HepG2 (cell line): ENCODE measurements around the gene IQUB. TPM values are rescaled to one million over a fixed set of nuclear protein-coding genes. Genes with fewer than 3 reads are reported as not detected.

ENCODE experiments used
- ATAC-seq: fragments of 200-7000 bp; cut with Tn5 transposase; 3 replicates; pipeline ENCODE4 v1.9.1; 2020; ENCODE audit warnings: mild to moderate bottlenecking, moderate library complexity
- BruUV-seq: library from RNA; stranded (reverse); fragments of 400-500 nt; replicated peaks from 2 replicates; lab custom pipeline; 2021; lab: Mats Ljungman, UMichigan
- CTCF ChIA-PET: fragments of 300-600 bp; formaldehyde crosslinking; extraction: SDS; loops from one replicate; lab custom pipeline; 2021; ENCODE audit warnings: low total read pairs, inconsistent platforms, low intra/inter-chr PET ratio; lab: Yijun Ruan, JAX
- POLR2A ChIA-PET: fragments of 350-600 bp; sonication (Branson Sonifier 250); formaldehyde crosslinking; loops from one replicate; lab custom pipeline; 2020; ENCODE audit warnings: antibody characterized with exemption, inconsistent platforms; lab: Yijun Ruan, JAX
- DNase-seq: peaks from one replicate; pipeline ENCODE4 v3.0.0-alpha.2; 2015; ENCODE audit warnings: low spot score
- FAIRE-seq: peaks from 3 replicates; lab custom pipeline; 2011; peaks lifted over from hg19 to GRCh38; lab: Jason Lieb, UNC
- H2AFZ ChIP-seq: one replicate; pipeline ENCODE4 v1.6.1; 2011; ENCODE audit warnings: low read length, inconsistent platforms
- H3K27ac ChIP-seq: fragments of 300-600 bp; 3 replicates; pipeline ENCODE4 v1.8.0; 2011; ENCODE audit warnings: mixed run types, mild to moderate bottlenecking, mixed read lengths, low read length, inconsistent platforms; ENCODE audit not compliant: insufficient read depth; ENCODE audit errors: extremely low read length
- H3K27me3 ChIP-seq, 2 experiments: fragments of 200-600 bp in 1 of 2; 2 replicates in 1 of 2; 3 replicates in 1 of 2; pipeline versions ENCODE4 v1.6.0 to v1.8.0; 2011; ENCODE audit warnings: low read length in 2 of 2, mild to moderate bottlenecking in 2 of 2, moderate library complexity in 2 of 2, inconsistent platforms in 1 of 2; ENCODE audit not compliant: insufficient read depth in 2 of 2, control insufficient read depth in 1 of 2
- H3K36me3 ChIP-seq, 2 experiments: fragments of 200-600 bp in 1 of 2; replicated peaks in 1 of 2; 2 replicates in 1 of 2; 3 replicates in 1 of 2; pipeline versions ENCODE4 v1.5.1 to v1.8.0; 2011; ENCODE audit warnings: low read length in 2 of 2, inconsistent platforms in 1 of 2; ENCODE audit not compliant: insufficient read depth in 2 of 2, control insufficient read depth in 1 of 2
- H3K4me1 ChIP-seq: 2 replicates; pipeline ENCODE4 v1.5.1; 2012; ENCODE audit warnings: low read length, inconsistent platforms; ENCODE audit not compliant: insufficient read depth
- H3K4me2 ChIP-seq: 2 replicates; pipeline ENCODE4 v1.6.0; 2011; ENCODE audit warnings: low read depth, low read length, inconsistent platforms
- H3K4me3 ChIP-seq, 3 experiments: fragments of 200-600 bp in 1 of 3; sonication (generic), shearing (Covaris generic) in 1 of 3; replicated peaks in 1 of 3; 2 replicates each; pipeline ENCODE4 v1.5.1; 2011 to 2016; ENCODE audit warnings: low read length in 3 of 3, inconsistent platforms in 2 of 3, low read depth in 2 of 3, mild to moderate bottlenecking in 2 of 3, control low read depth in 1 of 3, mixed read lengths in 1 of 3; ENCODE audit not compliant: insufficient read depth in 1 of 3
- H3K79me2 ChIP-seq: one replicate; pipeline ENCODE4 v1.6.1; 2011; ENCODE audit warnings: low read length, inconsistent platforms; ENCODE audit not compliant: insufficient read depth
- H3K9ac ChIP-seq: 2 replicates; pipeline ENCODE4 v1.6.0; 2011; ENCODE audit warnings: mild to moderate bottlenecking, low read depth, low read length, inconsistent platforms; ENCODE audit not compliant: insufficient read depth
- H3K9me3 ChIP-seq: 2 replicates; pipeline ENCODE4 v1.5.1; 2012; ENCODE audit warnings: mild to moderate bottlenecking, low read length
- H4K20me1 ChIP-seq: 2 replicates; pipeline ENCODE4 v1.6.0; 2011; ENCODE audit warnings: inconsistent platforms, mild to moderate bottlenecking, low read length, moderate library complexity; ENCODE audit not compliant: insufficient read depth
- GMEB1 ChIP-seq: sonication (generic); formaldehyde crosslinking; IDR thresholded peaks from 2 replicates; pipeline ENCODE4 v1.5.1; 2020; ENCODE audit warnings: missing genetic modification reagents, mild to moderate bottlenecking, borderline replicate concordance
- MIER2 ChIP-seq: IDR thresholded peaks from 2 replicates; pipeline ENCODE4 v1.6.1; 2016; ENCODE audit warnings: missing biosample characterization, missing genetic modification reagents
- PBX3 ChIP-seq: sonication (generic); formaldehyde crosslinking; IDR thresholded peaks from 2 replicates; pipeline ENCODE4 v1.8.1; 2023; ENCODE audit warnings: missing genetic modification reagents, inconsistent platforms, borderline replicate concordance
- PHF8 ChIP-seq: sonication (generic); formaldehyde crosslinking; IDR thresholded peaks from 2 replicates; pipeline ENCODE4 v1.5.0; 2020; ENCODE audit warnings: missing genetic modification reagents
- RAD21 ChIP-seq: fragments of 450-650 bp; formaldehyde crosslinking; IDR thresholded peaks from 2 replicates; pipeline ENCODE4 v1.5.0; 2020; ENCODE audit warnings: mild to moderate bottlenecking
- SMC3 ChIP-seq: IDR thresholded peaks from 2 replicates; pipeline ENCODE4 v1.6.1; 2011; ENCODE audit warnings: low read length, improper control_type of control experiment
- STAG1 ChIP-seq: sonication (generic); formaldehyde crosslinking; IDR thresholded peaks from 2 replicates; pipeline ENCODE4 v1.4.0; 2020; ENCODE audit warnings: missing genetic modification reagents
- ZBTB43 ChIP-seq: sonication (generic); formaldehyde crosslinking; conservative IDR thresholded peaks from 2 replicates; pipeline ENCODE4 v1.4.0; 2020; ENCODE audit warnings: missing genetic modification reagents
- ZNF549 ChIP-seq: sonication (generic); formaldehyde crosslinking; IDR thresholded peaks from 2 replicates; pipeline ENCODE4 v1.5.0; 2020; ENCODE audit warnings: missing genetic modification reagents
- ZSCAN12 ChIP-seq: sonication (generic); formaldehyde crosslinking; IDR thresholded peaks from 2 replicates; pipeline ENCODE4 v1.9.0; 2021; ENCODE audit warnings: mild to moderate bottlenecking, missing genetic modification reagents
- WGBS: methylation state at CpG from one replicate; pipeline ENCODE4 v1.1.6; 2017; ENCODE audit warnings: low lambda C conversion rate; 5-methylcytosine and 5-hydroxymethylcytosine counted together
- in situ Hi-C: cut with HindIII; loops from 2 replicates; pipeline ENCODE4 v1.10.0; 2017; ENCODE audit warnings: low pct_unique_long_range_greater_than_20kb; ENCODE audit not compliant: extremely low pct_ligation_motif_present
- intact Hi-C: fragments of 100-400 bp; cut with micrococcal nuclease; formaldehyde crosslinking; loops from one replicate; pipeline ENCODE4 v1.10.0; 2022; ENCODE audit not compliant: unreplicated experiment
- polyA plus RNA-seq, 8 experiments: library from polyadenylated mRNA; depleted of rRNA in 3 of 8; stranded (reverse) in 7 of 8; unstranded in 1 of 8; fragments of >200 nt; fragmentation: Illumina TruSeq in 4 of 8; extraction: Trizol in 4 of 8; gene quantifications; 2 replicates each; pipeline versions ENCODE4 v1.2.1 to v1.2.3, GENCODE V29; 2011 to 2016; ENCODE audit warnings: low read depth in 4 of 8, missing spikeins in 1 of 8, mixed read lengths in 1 of 8; ENCODE audit not compliant: insufficient read depth in 1 of 8
- total RNA-seq, 5 experiments: library from RNA; depleted of rRNA; stranded (reverse); fragments of >200 nt; fragmentation: Illumina TruSeq; extraction: Trizol; gene quantifications; 2 replicates each; pipeline ENCODE4 v1.2.3, GENCODE V29; 2016; ENCODE audit warnings: low read depth in 1 of 5
- TF ChIP-seq, protein P1 (sequence below): IDR thresholded peaks from 2 replicates; pipeline ENCODE4 v1.6.1; 2012; ENCODE audit warnings: inconsistent platforms
- TF ChIP-seq, protein P2 (sequence below): sonication (generic); formaldehyde crosslinking; IDR thresholded peaks from 2 replicates; pipeline ENCODE4 v1.5.0; 2020; ENCODE audit warnings: mild to moderate bottlenecking, missing genetic modification reagents, moderate library complexity

The IQUB gene
- total and polyA plus RNA-seq, 2 of the 13 experiments (the other 11 are each of a cell fraction or from before 2014, with no cell fraction given): 0.07 TPM; not detected in 1

DNA sequence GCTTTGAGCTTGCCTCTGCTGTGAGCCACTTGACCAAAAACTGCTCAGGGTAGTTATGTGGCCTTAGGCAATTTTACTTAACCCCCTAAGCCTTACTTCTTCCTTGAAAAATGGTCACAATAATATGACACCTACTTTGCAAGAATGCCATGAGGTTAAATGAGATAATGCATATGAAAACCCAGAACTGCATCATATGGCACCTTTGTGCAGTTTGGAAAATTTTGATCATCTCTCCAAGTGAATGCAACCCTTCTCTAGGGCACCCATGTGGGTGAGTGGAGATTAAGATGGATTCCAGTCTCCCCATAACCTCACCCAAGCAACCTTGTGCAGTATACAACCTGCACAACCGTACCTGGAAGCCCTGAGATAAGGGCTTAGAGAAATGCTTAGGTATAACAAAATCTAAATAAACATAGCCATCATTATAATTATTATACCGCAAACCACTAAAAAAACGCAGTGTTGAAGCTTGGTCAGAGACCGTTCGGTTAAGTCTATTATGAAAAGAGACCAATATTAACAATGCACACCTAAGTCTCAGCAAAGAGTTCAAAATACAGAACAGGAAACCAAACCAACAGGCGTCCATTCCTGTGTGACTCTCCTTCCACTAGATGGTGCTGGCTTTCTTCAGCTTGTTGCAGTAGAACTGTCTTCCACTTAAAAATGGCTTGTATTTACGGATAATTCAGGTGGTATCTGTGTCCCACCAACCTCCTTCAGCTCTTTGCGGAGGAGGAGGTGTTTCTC, 46.2 kb upstream of the IQUB start:
- CTCF ChIA-PET: interaction anchor here (0.7 to 1.1 kb wide), 3 partner anchors 285 to 292 kb away, joined by 3 to 5 read pairs (median 5); no protein-coding TSS in a partner anchor
- WGBS: 2% methylated on average over 8 of the region's 8 CpGs
- BruUV-seq: no TSS peak

More for the DNA sequence above, 46.2 kb upstream of the IQUB start:
- Histone ChIP-seq H3K9ac (no peak overlapping the region), H3K9me3 (no peaks in the 10 kb centered on the region), H3K36me3 (no peaks in the 10 kb centered on the region)
- POLR2A ChIA-PET: no interaction called here
- TF ChIP-seq MIER2 (CRISPR knock-in tag) (no peak), ZBTB43 (CRISPR knock-in tag) (no peak), SMC3 (peak; percentile 49), PHF8 (no peak), RAD21 (0 out of 2 replicates have a peak, but pooled peaks have one; percentile 23), PBX3 (no peak), STAG1 (CRISPR knock-in tag) (peak; percentile 76), GMEB1 (CRISPR knock-in tag) (no peak), ZNF549 (CRISPR knock-in tag) (no peak), ZSCAN12 (no peak)
- TF ChIP-seq, protein P1, sequence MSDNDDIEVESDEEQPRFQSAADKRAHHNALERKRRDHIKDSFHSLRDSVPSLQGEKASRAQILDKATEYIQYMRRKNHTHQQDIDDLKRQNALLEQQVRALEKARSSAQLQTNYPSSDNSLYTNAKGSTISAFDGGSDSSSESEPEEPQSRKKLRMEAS: no peak
- TF ChIP-seq, protein P2, sequence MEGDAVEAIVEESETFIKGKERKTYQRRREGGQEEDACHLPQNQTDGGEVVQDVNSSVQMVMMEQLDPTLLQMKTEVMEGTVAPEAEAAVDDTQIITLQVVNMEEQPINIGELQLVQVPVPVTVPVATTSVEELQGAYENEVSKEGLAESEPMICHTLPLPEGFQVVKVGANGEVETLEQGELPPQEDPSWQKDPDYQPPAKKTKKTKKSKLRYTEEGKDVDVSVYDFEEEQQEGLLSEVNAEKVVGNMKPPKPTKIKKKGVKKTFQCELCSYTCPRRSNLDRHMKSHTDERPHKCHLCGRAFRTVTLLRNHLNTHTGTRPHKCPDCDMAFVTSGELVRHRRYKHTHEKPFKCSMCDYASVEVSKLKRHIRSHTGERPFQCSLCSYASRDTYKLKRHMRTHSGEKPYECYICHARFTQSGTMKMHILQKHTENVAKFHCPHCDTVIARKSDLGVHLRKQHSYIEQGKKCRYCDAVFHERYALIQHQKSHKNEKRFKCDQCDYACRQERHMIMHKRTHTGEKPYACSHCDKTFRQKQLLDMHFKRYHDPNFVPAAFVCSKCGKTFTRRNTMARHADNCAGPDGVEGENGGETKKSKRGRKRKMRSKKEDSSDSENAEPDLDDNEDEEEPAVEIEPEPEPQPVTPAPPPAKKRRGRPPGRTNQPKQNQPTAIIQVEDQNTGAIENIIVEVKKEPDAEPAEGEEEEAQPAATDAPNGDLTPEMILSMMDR (CRISPR knock-in tag): peak; percentile 78
- TF ChIP-seq, all 625 proteins: peak for 4
- DNase-seq (peak; percentile 46), ATAC-seq (peak; percentile 96), FAIRE-seq (peak; percentile 49)
- H3K4me2 ChIP-seq: no peak overlapping the region
- no peaks in the 10 kb centered on the region for H3K4me1 ChIP-seq
- intact Hi-C loops: loop anchor here (1.0 kb wide), 1 partner anchor 292 kb away; no protein-coding TSS in a partner anchor
- no peaks in the 10 kb centered on the region for H3K79me2 ChIP-seq
- no peak overlapping the region for H2AFZ ChIP-seq
- H3K4me3 ChIP-seq: no peak overlapping the region
- H4K20me1 ChIP-seq: no peaks in the 10 kb centered on the region
- H3K27me3 ChIP-seq: no peaks in the 10 kb centered on the region
- in situ Hi-C loops: no loop called here
- H3K27ac ChIP-seq: no peak overlapping the region
